GM19467 (cell line): ENCODE measurements around the gene MYOZ2.

ENCODE experiments used
- ATAC-seq: cut with Tn5 transposase; IDR thresholded peaks from one replicate; pipeline ENCODE4 v1.9.1; 2021; ENCODE audit warnings: mild to moderate bottlenecking, moderate library complexity; ENCODE audit not compliant: unreplicated experiment

MYOZ2 gene

DNA sequence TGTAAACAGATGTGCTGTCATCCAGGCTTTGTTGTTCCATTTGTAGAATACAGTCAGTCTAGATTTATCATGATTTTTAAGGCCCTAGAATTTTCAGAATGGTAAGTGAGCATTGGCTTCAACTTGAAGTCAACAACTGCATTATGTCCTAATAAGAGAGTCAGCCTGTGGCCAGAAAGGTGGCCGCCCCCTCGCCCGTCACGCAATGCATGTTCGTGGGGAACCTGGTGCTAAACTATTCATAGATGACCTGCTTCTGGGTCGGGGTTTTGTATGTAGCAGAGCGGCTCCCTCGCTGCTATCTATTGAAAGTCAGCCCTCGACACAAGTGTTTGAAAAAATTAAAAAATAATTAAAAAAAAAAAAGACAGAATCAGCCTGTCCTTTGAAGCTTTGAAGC is 101.6 kb downstream of the MYOZ2 start:
- no peak for ATAC-seq
